AG09319 (cell line): ENCODE measurements around the gene VPS26A.
A peak's percentile ranks its signal among the peaks of the same experiment; 100 is the strongest.

Experiments used
- DNase-seq: peaks from one replicate; pipeline ENCODE4 v3.0.0-alpha.2; 2010; ENCODE audit warnings: low read depth; ENCODE audit errors: extremely low read depth
- CTCF ChIP-seq: IDR thresholded peaks from 2 replicates; pipeline ENCODE4 v1.5.1; 2011; ENCODE audit warnings: low read depth, mild to moderate bottlenecking, inconsistent platforms, low read length, moderate library complexity

Gene VPS26A

GRCh38 chr10:69201045-69201444, 77.1 kb downstream of the VPS26A start:
- no peak for DNase-seq
- TF ChIP-seq CTCF = no peak

GRCh38 chr10:69202332-69202731, 78.4 kb downstream of the VPS26A start:
- TF ChIP-seq CTCF = no peak
- DNase-seq = peak; percentile 41

GRCh38 chr10:69208761-69209160, 84.8 kb downstream of the VPS26A start:
- no peak for DNase-seq
- no peak for TF ChIP-seq CTCF

GRCh38 chr10:69209787-69210484, 86.0 kb downstream of the VPS26A start:
- no peak for TF ChIP-seq CTCF
- DNase-seq = no peak

GRCh38 chr10:69211104-69211503, 87.1 kb downstream of the VPS26A start:
- no peak for DNase-seq
- TF ChIP-seq CTCF = no peak

GRCh38 chr10:69211524-69211923, 87.5 kb downstream of the VPS26A start:
- no peak for DNase-seq
- TF ChIP-seq CTCF = no peak

GRCh38 chr10:69213591-69214311, 89.8 kb downstream of the VPS26A start:
- no peak for DNase-seq
- no peak for TF ChIP-seq CTCF
